Measurements from ENCODE around the gene CEP95.

GRCh38 chr17:64533784-64534183 is 27.0 kb downstream of the CEP95 start:
- TF ChIP-seq POLR2A (IDR thresholded peaks at IDR 0.05) (no peak), CTCF (IDR thresholded peaks at IDR 0.05) (no peak)
